ENCODE data around the gene KSR1. TPM values are rescaled to one million over a fixed set of nuclear protein-coding genes. Genes with fewer than 3 reads are reported as not detected.

The KSR1 gene
- total and polyA plus RNA-seq, 9 of the 15 experiments (the other 6 are each of a cell fraction or from before 2014, with no cell fraction given): 1.4 to 51.7 (median 18.4) TPM

DNA sequence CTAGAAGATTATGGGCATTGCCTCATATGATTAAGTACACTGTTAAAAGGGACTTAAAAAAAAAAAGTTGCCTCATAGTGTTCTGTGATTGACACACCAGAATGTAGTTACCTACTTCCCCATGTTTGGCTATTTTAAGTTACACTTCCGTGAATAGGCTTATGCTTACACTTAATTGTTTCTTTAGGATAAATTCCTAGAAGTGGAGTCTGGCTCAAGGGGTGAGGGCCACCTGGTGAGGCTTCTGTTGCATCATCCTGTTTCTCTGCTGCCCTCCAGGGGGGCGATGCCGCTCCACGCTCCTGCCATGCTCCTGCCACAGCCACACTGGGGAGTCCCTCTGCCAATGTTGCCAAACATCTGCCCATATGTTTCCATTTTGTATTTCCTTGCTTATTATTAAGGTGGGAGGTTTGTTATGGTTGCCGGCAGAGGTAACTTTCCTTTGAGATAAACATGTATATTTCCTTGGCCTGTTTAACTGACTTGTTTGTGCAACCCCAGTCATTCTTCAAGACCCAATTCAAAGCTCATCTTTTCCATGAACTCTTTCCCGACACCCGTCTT lies 73.1 kb downstream of the KSR1 start (continued):
- TF ChIP-seq ZEB2 (IDR thresholded peaks at IDR 0.05) (peak; percentile 69; the same call in 1 of the 2 replicates), TCFL5 (CRISPR knock-in tag; conservative IDR thresholded peaks at IDR 0.05) (no peak), KLF13 (tag; IDR thresholded peaks at IDR 0.05; ENCODE audit: borderline replicate concordance, low read depth) (0 out of 2 replicates have a peak, but pooled peaks have one; percentile 56), RAD21 (CRISPR knock-in tag; conservative IDR thresholded peaks at IDR 0.05 in 1 of 2, IDR thresholded peaks at IDR 0.05 in 1 of 2) (peak; percentile 35 to 56; a peak in 3 of 4 replicates), ARNT (IDR thresholded peaks at IDR 0.05) (0 out of 4 replicates have a peak, but pooled peaks of 1 of the 2 experiments have one; percentile 59), SREBF1 (IDR thresholded peaks at IDR 0.05; ENCODE audit: borderline replicate concordance, low read depth, low read length) (no peak), HOXB6 (CRISPR knock-in tag; IDR thresholded peaks at IDR 0.05; ENCODE audit: borderline replicate concordance) (no peak), RBFOX2 (IDR thresholded peaks at IDR 0.05; ENCODE audit: low read depth, low read length) (peak; percentile 64), BRCA1 (IDR thresholded peaks at IDR 0.05) (no peak), BRCA1 (CRISPR knock-in tag; IDR thresholded peaks at IDR 0.05) (no peak), ZNF24 (IDR thresholded peaks at IDR 0.05) (peak; percentile 54; the same call in 1 of the 2 replicates), MECOM (CRISPR knock-in tag; IDR thresholded peaks at IDR 0.05) (peak; percentile 93), IFI16 (CRISPR knock-in tag; IDR thresholded peaks at IDR 0.05) (peak; percentile 86), NR2C1 (IDR thresholded peaks at IDR 0.05) (no peak), NR2C1 (tag; IDR thresholded peaks at IDR 0.05) (peak; percentile 77), MTA1 (IDR thresholded peaks at IDR 0.05; ENCODE audit: borderline replicate concordance) (peak; percentile 79), MEF2D (tag; conservative IDR thresholded peaks at IDR 0.05; ENCODE audit: low read depth) (peak; percentile 86), NFXL1 (CRISPR knock-in tag; IDR thresholded peaks at IDR 0.05) (0 out of 2 replicates have a peak, but pooled peaks have one; percentile 38), MCM7 (IDR thresholded peaks at IDR 0.05) (no peak), NR4A1 (CRISPR knock-in tag; IDR thresholded peaks at IDR 0.05) (no peak), NR4A1 (tag; IDR thresholded peaks at IDR 0.05) (peak; percentile 97), CCNT2 (IDR thresholded peaks at IDR 0.05; ENCODE audit: borderline replicate concordance, extremely low read depth, insufficient read length, low read depth, low read length) (peak; percentile 40)
- TF ChIP-seq, protein P1, sequence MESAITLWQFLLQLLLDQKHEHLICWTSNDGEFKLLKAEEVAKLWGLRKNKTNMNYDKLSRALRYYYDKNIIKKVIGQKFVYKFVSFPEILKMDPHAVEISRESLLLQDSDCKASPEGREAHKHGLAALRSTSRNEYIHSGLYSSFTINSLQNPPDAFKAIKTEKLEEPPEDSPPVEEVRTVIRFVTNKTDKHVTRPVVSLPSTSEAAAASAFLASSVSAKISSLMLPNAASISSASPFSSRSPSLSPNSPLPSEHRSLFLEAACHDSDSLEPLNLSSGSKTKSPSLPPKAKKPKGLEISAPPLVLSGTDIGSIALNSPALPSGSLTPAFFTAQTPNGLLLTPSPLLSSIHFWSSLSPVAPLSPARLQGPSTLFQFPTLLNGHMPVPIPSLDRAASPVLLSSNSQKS (CRISPR knock-in tag; IDR thresholded peaks at IDR 0.05): no peak
- TF ChIP-seq, protein P2, sequence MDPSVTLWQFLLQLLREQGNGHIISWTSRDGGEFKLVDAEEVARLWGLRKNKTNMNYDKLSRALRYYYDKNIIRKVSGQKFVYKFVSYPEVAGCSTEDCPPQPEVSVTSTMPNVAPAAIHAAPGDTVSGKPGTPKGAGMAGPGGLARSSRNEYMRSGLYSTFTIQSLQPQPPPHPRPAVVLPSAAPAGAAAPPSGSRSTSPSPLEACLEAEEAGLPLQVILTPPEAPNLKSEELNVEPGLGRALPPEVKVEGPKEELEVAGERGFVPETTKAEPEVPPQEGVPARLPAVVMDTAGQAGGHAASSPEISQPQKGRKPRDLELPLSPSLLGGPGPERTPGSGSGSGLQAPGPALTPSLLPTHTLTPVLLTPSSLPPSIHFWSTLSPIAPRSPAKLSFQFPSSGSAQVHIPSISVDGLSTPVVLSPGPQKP (CRISPR knock-in tag; IDR thresholded peaks at IDR 0.05): no peak
- TF ChIP-seq, protein P3, sequence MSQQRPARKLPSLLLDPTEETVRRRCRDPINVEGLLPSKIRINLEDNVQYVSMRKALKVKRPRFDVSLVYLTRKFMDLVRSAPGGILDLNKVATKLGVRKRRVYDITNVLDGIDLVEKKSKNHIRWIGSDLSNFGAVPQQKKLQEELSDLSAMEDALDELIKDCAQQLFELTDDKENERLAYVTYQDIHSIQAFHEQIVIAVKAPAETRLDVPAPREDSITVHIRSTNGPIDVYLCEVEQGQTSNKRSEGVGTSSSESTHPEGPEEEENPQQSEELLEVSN (IDR thresholded peaks at IDR 0.05; ENCODE audit: borderline replicate concordance in 1 of 2, extremely low read depth in 1 of 2, insufficient read depth in 1 of 2, insufficient read length in 1 of 2, low read depth in 1 of 2, low read length in 1 of 2, poor library complexity in 1 of 2, severe bottlenecking in 1 of 2): peak in 1 of 2 experiments; percentile 30
- TF ChIP-seq, protein P4, sequence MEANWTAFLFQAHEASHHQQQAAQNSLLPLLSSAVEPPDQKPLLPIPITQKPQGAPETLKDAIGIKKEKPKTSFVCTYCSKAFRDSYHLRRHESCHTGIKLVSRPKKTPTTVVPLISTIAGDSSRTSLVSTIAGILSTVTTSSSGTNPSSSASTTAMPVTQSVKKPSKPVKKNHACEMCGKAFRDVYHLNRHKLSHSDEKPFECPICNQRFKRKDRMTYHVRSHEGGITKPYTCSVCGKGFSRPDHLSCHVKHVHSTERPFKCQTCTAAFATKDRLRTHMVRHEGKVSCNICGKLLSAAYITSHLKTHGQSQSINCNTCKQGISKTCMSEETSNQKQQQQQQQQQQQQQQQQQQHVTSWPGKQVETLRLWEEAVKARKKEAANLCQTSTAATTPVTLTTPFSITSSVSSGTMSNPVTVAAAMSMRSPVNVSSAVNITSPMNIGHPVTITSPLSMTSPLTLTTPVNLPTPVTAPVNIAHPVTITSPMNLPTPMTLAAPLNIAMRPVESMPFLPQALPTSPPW (CRISPR knock-in tag; IDR thresholded peaks at IDR 0.05): peak; percentile 69
